ENCODE measurements around the gene PIAS2.
A peak's percentile ranks its signal among the peaks of the same experiment; 100 is the strongest.
"Not testable (repeated sequence)": the region's sequence is repeated elsewhere in the genome, so short reads cannot be mapped to it uniquely, and the experiment has no call there.

The PIAS2 gene

GRCh38 chr18:46917108-46917802 is at the start of gene PIAS2, which contains the start of gene KATNAL2:
Gene PIAS2, minus strand, starts transcription at chr18:46917507. Its CDS starts 162 bp downstream, at chr18:46917345.
Gene KATNAL2, plus strand, starts transcription at chr18:46917602. Its CDS starts 29,271 bp downstream, at chr18:46946873.
- peak; percentile 43 for DNase-seq

GRCh38 chr18:46966266-46966665 is 49.0 kb upstream of the PIAS2 start:
- DNase-seq: not testable (repeated sequence)

GRCh38 chr18:46964579-46965293 is 47.4 kb upstream of the PIAS2 start:
- DNase-seq: not testable (repeated sequence)

- DNase-seq: not testable (repeated sequence)
These were observed 46.6 kb upstream of the PIAS2 start for GRCh38 chr18:46963656-46964578.

- no peak for DNase-seq
These were observed 40.9 kb upstream of the PIAS2 start for GRCh38 chr18:46958209-46958608.

- no peak for DNase-seq
These were observed 35.9 kb upstream of the PIAS2 start for GRCh38 chr18:46953195-46953594.

GRCh38 chr18:46950064-46950656 is 32.9 kb upstream of the PIAS2 start:
- peak; percentile 14 for DNase-seq

- DNase-seq: peak; percentile 76
These were observed 29.5 kb upstream of the PIAS2 start for GRCh38 chr18:46946656-46947282.

- DNase-seq: no peak
These were observed 25.3 kb upstream of the PIAS2 start for GRCh38 chr18:46942646-46943045.

- DNase-seq: no peak
These were observed 22.8 kb upstream of the PIAS2 start for GRCh38 chr18:46939998-46940571.

GRCh38 chr18:46939337-46939963 is 22.1 kb upstream of the PIAS2 start:
- DNase-seq: no peak

- no peak for DNase-seq
These were observed 3.3 kb upstream of the PIAS2 start for GRCh38 chr18:46920653-46921052.

GRCh38 chr18:46920067-46920466 is 2.8 kb upstream of the PIAS2 start:
- DNase-seq: no peak

- no peak for DNase-seq
These were observed 695 bp upstream of the PIAS2 start for GRCh38 chr18:46917803-46918600.

GRCh38 chr18:46916551-46917107 is 678 bp downstream of the PIAS2 start:
- peak; percentile 6 for DNase-seq

GRCh38 chr18:46915800-46916550 is 1.3 kb downstream of the PIAS2 start:
- DNase-seq: no peak

GRCh38 chr18:46910856-46911255 is 6.5 kb downstream of the PIAS2 start:
- no peak for DNase-seq

- no peak for DNase-seq
These were observed 7.8 kb downstream of the PIAS2 start for GRCh38 chr18:46909497-46909896.

GRCh38 chr18:46903406-46903805 is 13.9 kb downstream of the PIAS2 start:
- DNase-seq: no peak
